Endothelial cell of umbilical vein (primary cell): ENCODE results near the gene SOX13. TPM values are rescaled to one million over a fixed set of nuclear protein-coding genes. Genes with fewer than 3 reads are reported as not detected.

ENCODE experiments used
- BruUV-seq: library from RNA; stranded (reverse); fragments of 400-500 nt; replicated peaks from 2 replicates; lab custom pipeline; 2021; lab: Mats Ljungman, UMichigan
- CTCF ChIA-PET: fragments of 300-600, 350-600 bp; sonication (Branson Sonifier 250); formaldehyde crosslinking; loops from one replicate; lab custom pipeline; 2021; ENCODE audit warnings: antibody characterized with exemption, inconsistent platforms; lab: Charles Lee
- POLR2A ChIA-PET: fragments of 300-600, 350-600 bp; sonication (Branson Sonifier 250); formaldehyde crosslinking; loops from one replicate; lab custom pipeline; 2021; ENCODE audit warnings: antibody characterized with exemption, inconsistent platforms; lab: Charles Lee
- DNase-seq: peaks from one replicate; pipeline ENCODE4 v3.0.0-alpha.2; 2011; ENCODE audit warnings: low read depth, low spot score
- FAIRE-seq: peaks from 2 replicates; lab custom pipeline; 2011; peaks lifted over from hg19 to GRCh38; lab: Jason Lieb, UNC
- H2AFZ ChIP-seq: 2 replicates; pipeline ENCODE4 v1.6.0; 2012; ENCODE audit warnings: low read depth, low read length, control low read depth, inconsistent platforms
- H3K27ac ChIP-seq: 2 replicates; pipeline ENCODE4 v1.5.1; 2011; ENCODE audit warnings: low read depth, mild to moderate bottlenecking, control low read depth, low read length, moderate library complexity; ENCODE audit not compliant: insufficient read depth
- H3K27me3 ChIP-seq, 2 experiments: 2 replicates each; pipeline versions ENCODE4 v1.6.0 to v1.6.1; 2011; ENCODE audit warnings: low read length in 2 of 2, mixed read lengths in 1 of 2; ENCODE audit not compliant: control insufficient read depth in 2 of 2, insufficient read depth in 2 of 2
- H3K36me3 ChIP-seq, 2 experiments: 2 replicates in 1 of 2; 3 replicates in 1 of 2; pipeline ENCODE4 v1.5.1; 2011; ENCODE audit warnings: low read length in 2 of 2, mild to moderate bottlenecking in 1 of 2, moderate library complexity in 1 of 2; ENCODE audit not compliant: control insufficient read depth in 2 of 2, insufficient read depth in 2 of 2; ENCODE audit errors: extremely low read depth in 1 of 2
- H3K4me1 ChIP-seq: 3 replicates; pipeline ENCODE4 v1.5.1; 2011; ENCODE audit warnings: mild to moderate bottlenecking, low read length; ENCODE audit not compliant: control insufficient read depth, insufficient read depth; ENCODE audit errors: extremely low read depth
- H3K4me2 ChIP-seq: 2 replicates; pipeline ENCODE4 v1.6.1; 2011; ENCODE audit warnings: low read length, control low read depth, mixed read lengths; ENCODE audit not compliant: insufficient read depth
- H3K4me3 ChIP-seq, 3 experiments: fragments of 200-600 bp in 1 of 3; sonication (generic), shearing (Covaris generic) in 1 of 3; replicated peaks in 1 of 3; 2 replicates each; pipeline ENCODE4 v1.5.1; 2011 to 2016; ENCODE audit warnings: control low read depth in 3 of 3, low read length in 3 of 3, mild to moderate bottlenecking in 2 of 3, inconsistent platforms in 1 of 3, low read depth in 1 of 3, moderate library complexity in 1 of 3; ENCODE audit not compliant: insufficient read depth in 1 of 3
- H3K79me2 ChIP-seq: 2 replicates; pipeline ENCODE4 v1.6.0; 2012; ENCODE audit warnings: low read length, inconsistent platforms; ENCODE audit not compliant: control insufficient read depth, insufficient read depth
- H3K9ac ChIP-seq: replicated peaks from 2 replicates; pipeline ENCODE3; 2011; ENCODE audit warnings: low read length, control low read depth; ENCODE audit not compliant: insufficient read depth; ENCODE audit errors: extremely low read depth
- H3K9me1 ChIP-seq: replicated peaks from 3 replicates; pipeline ENCODE4 v1.6.0; 2011; ENCODE audit warnings: mild to moderate bottlenecking, low read length; ENCODE audit not compliant: control insufficient read depth, insufficient read depth; ENCODE audit errors: extremely low read depth
- H3K9me3 ChIP-seq: replicated peaks from 2 replicates; pipeline ENCODE4 v1.5.1; 2012; ENCODE audit warnings: low read length, inconsistent platforms; ENCODE audit not compliant: control insufficient read depth, insufficient read depth
- H4K20me1 ChIP-seq: replicated peaks from 2 replicates; pipeline ENCODE3; 2011; ENCODE audit warnings: mild to moderate bottlenecking, low read length; ENCODE audit not compliant: control insufficient read depth, insufficient read depth; ENCODE audit errors: extremely low read depth
- CTCF ChIP-seq, 2 donors: IDR thresholded peaks; 1 replicate in 1 of 2; 2 replicates in 1 of 2; pipeline ENCODE4 v1.5.1; 2011; ENCODE audit warnings: low read length in 2 of 2, mild to moderate bottlenecking in 2 of 2, moderate library complexity in 2 of 2, control low read depth in 1 of 2, inconsistent platforms in 1 of 2, low read depth in 1 of 2; ENCODE audit not compliant: insufficient read depth in 1 of 2; ENCODE audit errors: extremely low read depth in 1 of 2
- EZH2 ChIP-seq: IDR thresholded peaks from 2 replicates; pipeline ENCODE4 v1.6.1; 2012; ENCODE audit warnings: borderline replicate concordance, low read depth, mild to moderate bottlenecking, moderate library complexity, low read length, inconsistent platforms; ENCODE audit not compliant: severe bottlenecking
- FOS ChIP-seq: IDR thresholded peaks from 2 replicates; pipeline ENCODE4 v1.6.1; 2011; ENCODE audit warnings: mild to moderate bottlenecking, low read length, moderate library complexity, borderline replicate concordance; ENCODE audit not compliant: insufficient read depth
- GATA2 ChIP-seq: IDR thresholded peaks from 2 replicates; pipeline ENCODE4 v1.7.0; 2011; ENCODE audit warnings: low read depth, mild to moderate bottlenecking, moderate library complexity, mixed read lengths, low read length; ENCODE audit not compliant: insufficient read length, insufficient read depth
- JUN ChIP-seq: IDR thresholded peaks from 2 replicates; pipeline ENCODE4 v1.6.1; 2011; ENCODE audit warnings: borderline replicate concordance, low read depth; ENCODE audit not compliant: insufficient read length, insufficient read depth
- MAX ChIP-seq: IDR thresholded peaks from 2 replicates; pipeline ENCODE4 v1.6.1; 2011; ENCODE audit not compliant: insufficient read depth, insufficient read length
- MYC ChIP-seq: IDR thresholded peaks from one replicate; pipeline ENCODE4 v1.6.1; 2011; ENCODE audit warnings: mild to moderate bottlenecking, low read depth, low read length
- POLR2A ChIP-seq: IDR thresholded peaks from 2 replicates; pipeline ENCODE4 v1.6.1; 2012; ENCODE audit warnings: low read depth, mild to moderate bottlenecking, control low read depth, low read length
- POLR2AphosphoS5 ChIP-seq: IDR thresholded peaks from 2 replicates; pipeline ENCODE4 v1.6.1; 2012; ENCODE audit warnings: low read depth, mild to moderate bottlenecking, control low read depth, low read length, moderate library complexity; ENCODE audit not compliant: insufficient read depth
- dilution Hi-C: fragments of 300-500 bp; cut with MboI; formaldehyde crosslinking; loops from one replicate; pipeline ENCODE4 v1.15.0; 2019; ENCODE audit warnings: low sequenced_read_pairs; ENCODE audit not compliant: extremely low pct_ligation_motif_present
- intact Hi-C: fragments of 100-400 bp; cut with micrococcal nuclease; formaldehyde crosslinking; loops from one replicate; pipeline ENCODE4 v1.10.0; 2022
- polyA plus RNA-seq, 4 experiments: library from polyadenylated mRNA; depleted of rRNA in 3 of 4; stranded (reverse) in 3 of 4; unstranded in 1 of 4; fragments of >200 nt; gene quantifications; 2 replicates each; pipeline versions ENCODE4 v1.2.1 to v1.2.3, GENCODE V29; 2011 to 2012; ENCODE audit warnings: missing spikeins in 1 of 4
- total RNA-seq: library from RNA; stranded (reverse); gene quantifications from 2 replicates; pipeline ENCODE4 v1.2.3, GENCODE V29; 2021

Gene SOX13
- total and polyA plus RNA-seq, 2 donors (not counting 3 experiments of a cell fraction or from before 2014, with no cell fraction given) = 40.8 to 57.7 TPM

GRCh38 chr1:204157962-204158361 is 85.0 kb downstream of the SOX13 start:
- no TSS peak for BruUV-seq
- H3K4me2 ChIP-seq = no peak overlapping the region
- H3K9me1 ChIP-seq = no peaks in the 10 kb centered on the region
- intact Hi-C loops = no loop called here
- no peak for DNase-seq
- H2AFZ ChIP-seq = no peak overlapping the region
- CTCF ChIA-PET = interaction anchor here (0.6 to 26.7 kb wide), 5 partner anchors 29 to 241 kb away, joined by 3 to 770 read pairs (median 4); no protein-coding TSS in a partner anchor
- peaks cover 0 to 2% of the 10 kb centered on the region in 2 experiments for H3K27me3 ChIP-seq
- no peaks in the 10 kb centered on the region for H3K9me3 ChIP-seq
- H3K4me3 ChIP-seq = no peak overlapping the region
- POLR2A ChIA-PET = no interaction called here
- peaks cover 1% of the 10 kb centered on the region for H3K4me1 ChIP-seq
- no peaks in the 10 kb centered on the region for H3K79me2 ChIP-seq
- no peaks in the 10 kb centered on the region for H4K20me1 ChIP-seq
- TF ChIP-seq FOS = no peak
- TF ChIP-seq EZH2 = no peak
- no peak for TF ChIP-seq POLR2AphosphoS5
- no peak for TF ChIP-seq MAX
- H3K9ac ChIP-seq = no peak overlapping the region
- dilution Hi-C loops = loop anchor here (25.0 kb wide), 1 partner anchor 179 kb away; no protein-coding TSS in a partner anchor
- no peak for FAIRE-seq
- H3K36me3 ChIP-seq = no peaks in the 10 kb centered on the region
- H3K27ac ChIP-seq = no peak overlapping the region

GRCh38 chr1:204161609-204162493 is 88.9 kb downstream of the SOX13 start:
- Histone ChIP-seq H3K4me3 (no peak overlapping the region), H3K9me1 (no peaks in the 10 kb centered on the region), H3K36me3 (no peaks in the 10 kb centered on the region), H3K4me1 (peaks cover 3% of the 10 kb centered on the region), H3K9ac (no peak overlapping the region), H3K79me2 (no peaks in the 10 kb centered on the region), H2AFZ (no peak overlapping the region), H3K27me3 (peaks cover 0 to 2% of the 10 kb centered on the region in 2 experiments), H3K9me3 (no peaks in the 10 kb centered on the region), H4K20me1 (no peaks in the 10 kb centered on the region), H3K27ac (no peak overlapping the region), H3K4me2 (no peak overlapping the region)
- CTCF ChIA-PET = interaction anchor here (0.7 to 26.7 kb wide), 20 partner anchors 11 to 341 kb away, joined by 3 to 770 read pairs (median 7); partner anchors contain the start of genes ETNK2, GOLT1A and PLEKHA6
- FAIRE-seq (no peak), DNase-seq (no peak)
- no TSS peak for BruUV-seq
- intact Hi-C loops (loop anchor here (1.0 to 2.0 kb wide), 7 partner anchors 37 to 341 kb away; partner anchors contain the start of gene SNRPE), dilution Hi-C loops (loop anchor here (25.0 kb wide), 1 partner anchor 175 kb away; no protein-coding TSS in a partner anchor)
- TF ChIP-seq MAX = no peak
- TF ChIP-seq FOS = no peak
- no peak for TF ChIP-seq POLR2A
- TF ChIP-seq GATA2 = no peak
- TF ChIP-seq MYC = no peak
- no peak for TF ChIP-seq POLR2AphosphoS5
- TF ChIP-seq EZH2 = no peak
- no peak for TF ChIP-seq CTCF (IDR thresholded peaks at IDR 0.05; ENCODE audit: extremely low read depth in 1 of 2, insufficient read depth in 1 of 2, low read depth in 1 of 2, low read length in 2 of 2)
- TF ChIP-seq JUN = no peak
- POLR2A ChIA-PET = no interaction called here
